ENCODE results near the gene ASB13.
"Not testable (repeated sequence)": the region's sequence is repeated elsewhere in the genome, so short reads cannot be mapped to it uniquely, and the experiment has no call there.

The ASB13 gene

DNA sequence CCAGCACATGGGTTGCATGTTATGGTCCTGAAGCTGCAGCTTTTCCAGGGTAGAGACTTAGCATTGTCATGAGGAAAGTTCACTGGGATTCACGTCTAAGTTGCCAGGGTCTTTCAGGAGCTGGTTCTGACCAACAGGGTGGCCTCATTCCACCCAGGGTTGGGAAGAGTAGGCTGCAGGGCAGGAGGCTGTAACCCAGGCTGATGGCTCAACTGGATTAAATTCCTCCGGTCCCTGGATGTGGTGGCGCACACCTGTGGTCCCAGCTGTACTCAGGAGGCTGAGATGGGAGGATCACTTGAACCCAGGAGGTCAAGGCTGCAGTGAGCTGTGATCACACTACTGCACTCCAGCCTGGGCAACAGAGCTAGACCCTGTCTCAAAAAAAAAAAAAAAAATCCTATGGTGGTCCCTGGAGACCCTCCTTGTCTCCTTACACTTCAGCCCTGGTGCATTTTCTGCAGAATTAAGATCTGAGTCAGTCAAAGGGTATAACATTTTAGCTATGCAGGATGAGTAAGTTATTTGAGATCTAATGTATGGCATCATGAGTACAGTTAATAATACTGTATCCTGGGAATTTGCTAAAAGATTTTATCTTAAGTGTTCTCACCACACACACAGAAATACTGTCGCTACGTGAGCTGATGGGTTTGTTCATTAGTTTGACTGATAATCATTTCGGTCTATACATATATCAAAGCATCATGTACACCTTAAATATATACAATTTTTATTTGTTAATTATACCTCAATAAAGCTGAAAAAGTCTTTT lies 44.0 kb downstream of the ASB13 start:
- no peak for DNase-seq

DNA sequence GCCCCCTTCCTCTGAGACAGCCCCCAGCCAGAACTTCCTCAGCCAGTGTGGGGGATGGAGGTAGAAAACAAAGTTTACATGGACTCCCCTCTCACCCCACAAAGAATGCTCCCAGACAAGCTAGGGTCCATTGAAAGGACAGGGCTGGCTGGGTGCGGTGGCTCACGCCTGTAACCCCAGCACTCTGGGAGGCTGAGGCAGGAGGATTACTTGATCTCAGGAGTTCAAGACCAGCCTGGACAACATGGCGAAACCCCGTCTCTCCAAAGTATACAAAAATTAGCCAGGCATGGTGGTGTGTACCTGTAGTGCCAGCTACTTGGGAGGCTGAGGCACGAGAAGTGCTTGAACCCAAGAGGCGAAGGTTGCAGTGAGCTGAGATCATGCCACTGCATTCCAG lies 45.0 kb downstream of the ASB13 start:
- DNase-seq, result not testable (repeated sequence)

DNA sequence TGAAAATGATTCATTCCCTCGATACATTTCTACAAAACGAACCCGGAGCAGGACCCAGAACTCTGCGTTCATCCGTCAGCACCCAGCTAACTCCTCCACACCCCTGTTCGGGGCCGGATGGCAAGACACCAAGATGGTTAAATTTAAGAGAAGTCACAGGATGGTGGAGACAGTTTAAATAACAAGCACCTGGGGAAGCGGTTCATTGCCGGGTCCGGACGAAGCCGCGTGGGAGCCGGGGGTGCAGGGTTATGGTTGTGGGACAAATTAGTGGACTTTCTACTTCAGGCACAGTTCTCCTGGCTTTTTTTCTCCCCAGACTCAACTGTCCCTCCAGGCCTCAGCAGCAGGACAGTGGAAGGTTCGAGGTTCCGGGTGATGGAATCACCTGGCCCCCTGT lies 45.4 kb downstream of the ASB13 start:
- no peak for DNase-seq

DNA sequence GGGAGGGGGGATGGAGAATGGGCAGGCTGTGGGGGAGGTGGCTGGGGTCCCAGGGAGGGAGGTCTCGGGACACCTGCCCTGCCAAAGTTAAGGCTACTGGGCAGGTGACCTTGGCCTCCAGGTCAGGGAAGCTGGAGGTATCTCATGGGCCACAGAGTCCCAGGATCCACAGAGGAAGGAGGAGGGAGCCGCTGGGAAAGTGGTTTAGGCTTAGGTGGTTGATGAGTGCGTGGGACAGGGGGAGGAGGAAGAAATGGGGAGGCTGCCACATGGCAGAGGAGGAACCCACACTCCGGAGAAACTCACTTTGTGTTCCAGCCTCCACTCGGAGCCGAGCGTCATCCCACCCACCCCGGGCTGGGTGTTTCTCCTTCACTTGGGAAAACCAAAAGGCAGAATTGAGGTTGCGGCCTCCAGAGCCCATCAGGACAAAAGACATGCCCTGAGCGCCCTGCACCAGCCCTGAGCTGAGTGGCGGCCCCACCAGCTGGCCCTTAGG lies 46.1 kb downstream of the ASB13 start:
- peak; percentile 74 for DNase-seq

DNA sequence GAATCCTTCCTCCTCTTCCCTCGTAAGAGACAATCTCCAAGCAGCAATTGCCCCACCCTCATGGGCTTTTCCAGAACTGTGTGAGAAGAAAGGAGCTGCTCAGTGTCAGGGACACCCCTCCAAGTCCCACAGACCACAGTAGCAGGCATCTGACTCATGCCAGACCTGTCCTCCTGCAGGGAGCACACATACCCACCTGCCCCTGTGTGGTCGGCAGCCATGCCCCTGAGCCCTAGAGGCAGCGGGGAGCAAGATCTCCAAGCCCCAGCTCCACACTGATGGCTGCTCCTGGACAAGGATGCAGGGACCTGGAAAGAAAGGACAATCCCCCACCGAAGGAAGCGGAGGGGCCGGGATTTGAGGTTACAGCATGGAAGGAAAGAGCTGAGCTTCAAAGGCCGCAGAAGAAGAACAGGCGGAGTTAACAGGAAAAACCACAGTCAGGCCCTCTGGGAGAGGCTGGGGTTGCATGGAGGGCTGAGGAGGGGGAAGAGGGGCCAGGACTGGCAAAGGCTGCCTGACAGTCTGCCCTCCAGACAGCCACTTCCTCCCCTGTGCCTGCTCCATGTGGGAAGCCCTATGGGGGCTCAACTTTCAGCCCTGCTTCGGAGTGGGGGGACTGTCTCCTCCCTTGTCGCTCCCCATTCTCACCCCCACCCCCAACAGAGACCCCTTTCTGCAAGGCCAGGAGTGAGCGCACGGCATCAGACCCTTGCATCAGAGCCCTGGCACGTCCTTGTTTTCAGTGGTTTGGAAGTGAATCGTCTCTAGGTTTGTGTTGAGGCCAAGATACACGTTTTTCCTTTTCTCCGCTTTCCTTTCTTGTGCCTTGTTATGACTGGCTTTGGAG lies 46.8 kb downstream of the ASB13 start:
- peak; percentile 91 for DNase-seq

DNA sequence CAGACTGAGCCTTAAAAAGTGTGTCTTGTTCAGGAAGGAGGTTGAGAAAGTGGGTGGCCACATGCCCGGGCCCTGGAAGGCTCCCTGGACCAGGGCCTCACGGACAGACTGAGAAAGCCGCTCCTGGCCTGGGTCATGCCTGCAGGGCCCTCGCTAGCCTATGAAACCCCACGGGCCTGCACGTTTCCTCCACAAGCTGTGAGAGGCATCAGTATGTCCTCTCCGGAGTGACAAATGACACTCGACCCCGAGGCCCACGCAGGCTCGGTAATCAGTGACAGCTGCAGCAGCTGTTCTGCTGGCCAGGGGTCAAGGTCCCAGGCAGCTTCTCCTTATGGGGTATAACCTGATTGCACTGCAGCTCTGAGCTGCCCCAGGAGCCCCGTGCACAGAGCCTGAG lies 47.6 kb downstream of the ASB13 start:
- DNase-seq, result no peak

DNA sequence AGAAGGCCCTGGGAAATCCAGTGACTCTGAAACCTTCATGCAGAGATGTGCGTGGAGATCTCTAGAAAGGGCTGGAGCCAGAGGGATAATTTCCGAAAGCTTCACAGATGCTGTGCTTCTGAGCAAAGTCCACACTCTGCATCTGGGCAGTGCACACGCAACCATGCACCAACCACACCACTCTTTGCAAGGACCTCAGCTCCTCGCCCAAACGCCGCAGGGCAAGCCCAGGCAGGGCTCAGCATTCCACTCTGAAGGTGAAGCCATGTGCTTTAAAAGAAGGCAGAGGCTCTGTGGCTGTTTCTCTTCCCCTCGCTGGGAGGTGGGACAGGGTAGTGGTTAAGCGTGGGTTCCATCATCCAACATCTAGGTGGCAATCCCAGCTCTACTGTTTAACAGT lies 48.4 kb downstream of the ASB13 start:
- no peak for DNase-seq

DNA sequence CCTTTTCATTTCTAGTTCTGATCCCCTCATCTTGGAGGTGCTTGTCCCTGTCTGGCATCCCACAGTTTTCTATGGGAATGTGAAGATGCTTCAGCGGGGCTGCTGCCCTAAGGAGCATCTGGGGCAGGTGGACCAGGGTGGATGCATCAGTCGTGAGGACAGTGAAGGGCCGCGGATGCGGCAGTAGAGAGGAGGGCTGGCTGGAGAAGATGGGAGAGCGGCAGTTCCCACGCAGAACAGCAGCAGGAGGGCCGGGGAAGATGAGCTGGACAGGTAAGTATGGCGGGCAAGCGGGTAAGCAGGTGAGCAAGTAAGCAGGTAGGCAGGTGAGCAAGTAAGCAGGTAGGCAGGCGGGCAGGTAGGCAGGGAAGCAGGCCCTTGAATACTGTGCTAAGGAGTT lies 48.9 kb downstream of the ASB13 start:
- no peak for DNase-seq

DNA sequence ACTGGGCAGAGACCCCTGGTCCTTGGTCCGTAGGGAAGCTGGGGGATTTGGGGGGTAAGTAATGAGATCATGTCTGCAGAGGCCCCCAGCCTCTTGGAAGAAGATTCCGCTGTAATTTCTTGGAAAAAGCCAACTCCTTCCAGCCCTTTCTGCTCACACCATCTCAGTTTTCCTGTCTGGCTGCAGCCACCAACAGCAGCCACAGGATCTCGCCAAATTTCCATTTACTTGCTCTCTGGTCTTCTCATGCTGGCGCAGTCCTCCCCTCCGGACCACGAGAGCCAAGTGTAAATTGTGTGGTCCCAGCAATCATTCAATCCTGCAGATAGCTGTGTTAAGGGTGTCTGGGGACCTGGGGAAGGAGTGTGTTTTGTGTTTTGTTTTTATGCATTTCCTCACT lies 49.6 kb downstream of the ASB13 start:
- DNase-seq, result peak; percentile 90

DNA sequence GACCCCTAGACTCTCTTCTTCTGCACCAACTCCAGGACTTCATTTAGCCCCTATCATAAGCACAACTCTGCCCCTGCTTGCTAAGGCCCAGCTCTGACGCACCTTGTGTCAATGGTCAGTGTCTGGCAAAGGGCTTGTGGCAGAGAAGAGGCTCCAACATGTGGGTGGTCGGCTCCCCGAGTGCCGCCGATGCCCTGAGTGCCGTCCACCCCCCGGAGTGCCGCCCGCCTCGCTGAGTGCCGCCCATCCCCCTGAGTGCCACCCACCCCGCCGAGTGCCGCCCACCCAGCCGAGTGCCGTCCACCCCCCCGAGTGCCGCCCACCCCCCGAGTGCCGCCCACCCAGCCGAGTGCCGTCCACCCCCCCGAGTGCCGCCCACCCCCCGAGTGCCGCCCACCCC lies 50.3 kb downstream of the ASB13 start:
- DNase-seq, result no peak

DNA sequence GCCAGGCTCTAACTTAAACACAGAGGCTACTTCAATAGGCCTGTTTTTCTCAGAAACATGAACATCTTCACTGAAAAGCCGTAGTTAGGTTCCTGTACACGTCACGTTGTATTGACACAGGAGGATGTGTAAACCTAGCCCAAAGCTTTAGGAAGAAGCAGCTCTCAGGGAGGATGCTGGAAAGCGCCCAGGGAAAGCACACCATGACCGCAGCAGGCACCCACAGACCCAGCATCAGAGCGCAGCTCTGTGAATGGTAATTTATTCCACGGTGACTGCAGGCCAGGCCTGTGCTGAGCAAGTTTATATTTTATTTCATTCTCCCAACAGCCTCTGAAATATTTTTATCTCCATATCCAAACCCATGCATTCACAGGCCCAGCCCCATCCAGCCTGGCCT lies 51.1 kb downstream of the ASB13 start:
- peak; percentile 89 for DNase-seq

DNA sequence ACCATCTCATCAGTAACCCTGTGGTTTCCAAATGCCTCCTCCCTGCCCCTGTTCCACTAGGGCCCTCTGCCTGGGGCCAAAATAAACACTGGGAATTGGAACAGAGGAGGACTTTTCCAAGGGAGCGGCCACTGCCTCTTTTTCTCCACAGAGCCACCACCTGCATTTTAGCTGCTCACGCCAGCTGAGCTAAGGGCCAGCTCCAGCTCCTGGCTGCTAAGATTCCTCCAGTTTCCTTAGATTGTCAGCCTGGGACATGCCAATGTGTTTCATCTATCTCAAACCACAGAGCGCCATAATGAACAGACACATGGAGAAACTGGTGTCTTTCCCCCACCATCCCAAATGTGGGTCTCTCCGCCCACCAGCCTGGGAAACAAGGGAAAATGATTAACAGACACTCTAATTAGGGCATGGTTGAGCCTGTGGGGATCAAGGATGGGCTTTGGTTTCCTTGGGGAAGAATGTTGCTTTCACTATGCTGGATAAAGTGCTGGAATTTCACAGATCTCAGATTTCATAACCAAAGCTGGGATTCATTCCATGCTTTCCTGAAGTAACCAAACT lies 52.2 kb downstream of the ASB13 start:
- peak; percentile 78 for DNase-seq

DNA sequence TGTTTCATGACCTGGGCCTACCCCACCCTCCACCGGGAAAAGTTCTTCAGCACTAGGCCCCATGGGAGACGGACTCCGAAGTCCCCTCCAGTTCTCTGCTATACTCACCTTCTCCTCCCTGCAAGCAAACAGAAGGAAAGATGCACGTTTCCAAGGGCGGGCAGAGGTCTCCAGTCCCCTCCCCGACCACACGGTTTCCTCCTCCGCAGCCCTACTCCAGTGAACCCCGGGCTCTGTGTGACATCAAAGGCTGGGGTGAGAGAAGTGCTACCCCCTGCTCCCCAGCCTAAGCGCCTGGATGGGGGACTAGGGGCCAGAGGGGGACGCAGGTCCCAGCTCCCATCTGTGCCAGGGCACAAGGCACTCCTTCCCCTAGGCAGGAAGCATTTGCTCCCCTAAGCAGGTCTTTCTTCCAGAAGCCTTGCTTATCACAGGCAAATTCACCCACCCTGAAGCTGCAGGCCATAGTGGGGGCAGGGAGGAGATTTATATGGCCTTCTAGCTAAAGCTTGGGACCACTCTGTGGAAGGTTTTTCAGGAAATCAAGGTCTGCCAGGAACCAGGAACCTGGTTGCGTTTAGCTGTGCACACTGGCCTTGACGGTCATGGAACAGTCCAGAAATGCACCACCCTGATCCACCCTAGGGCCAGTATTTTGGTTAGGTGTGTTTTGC lies 52.8 kb downstream of the ASB13 start:
- no peak for DNase-seq

DNA sequence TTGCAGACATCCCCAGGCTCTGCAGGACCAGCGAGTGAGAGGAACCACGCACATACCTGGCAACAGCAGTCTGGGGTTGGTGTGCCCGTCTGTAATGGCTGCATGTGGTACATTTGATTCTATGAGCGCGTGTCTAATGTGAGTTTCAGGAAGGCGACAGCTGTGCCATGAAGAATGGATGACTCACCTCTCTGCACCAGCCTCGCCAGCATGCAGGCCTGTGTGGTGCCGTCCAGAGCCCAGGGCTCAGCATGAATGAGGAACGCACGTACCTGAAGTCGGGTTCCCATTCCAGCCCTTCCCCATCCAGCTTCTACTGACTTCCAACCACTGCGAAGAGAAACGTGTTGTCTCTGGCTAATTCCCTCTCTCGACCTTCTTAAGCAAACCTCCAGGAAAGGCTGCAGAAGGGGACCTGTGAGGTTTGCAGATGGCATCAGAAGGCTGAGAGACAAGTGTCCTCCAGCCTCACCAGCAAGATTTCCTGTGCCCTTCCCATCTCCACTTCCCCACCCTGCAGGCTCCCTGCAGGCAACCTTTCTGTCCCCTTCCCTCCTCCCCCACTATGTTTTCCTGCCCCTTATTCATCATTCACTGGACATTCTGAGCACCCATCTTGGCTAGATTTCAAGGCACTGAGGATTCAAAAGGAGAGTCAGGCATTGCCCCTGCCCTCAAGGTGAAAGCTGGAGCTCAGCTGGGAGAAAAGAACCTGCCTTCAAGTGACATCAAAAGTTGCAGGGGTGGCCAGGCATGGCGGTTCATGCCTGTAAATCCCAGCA lies 54.3 kb downstream of the ASB13 start:
- DNase-seq, result no peak

DNA sequence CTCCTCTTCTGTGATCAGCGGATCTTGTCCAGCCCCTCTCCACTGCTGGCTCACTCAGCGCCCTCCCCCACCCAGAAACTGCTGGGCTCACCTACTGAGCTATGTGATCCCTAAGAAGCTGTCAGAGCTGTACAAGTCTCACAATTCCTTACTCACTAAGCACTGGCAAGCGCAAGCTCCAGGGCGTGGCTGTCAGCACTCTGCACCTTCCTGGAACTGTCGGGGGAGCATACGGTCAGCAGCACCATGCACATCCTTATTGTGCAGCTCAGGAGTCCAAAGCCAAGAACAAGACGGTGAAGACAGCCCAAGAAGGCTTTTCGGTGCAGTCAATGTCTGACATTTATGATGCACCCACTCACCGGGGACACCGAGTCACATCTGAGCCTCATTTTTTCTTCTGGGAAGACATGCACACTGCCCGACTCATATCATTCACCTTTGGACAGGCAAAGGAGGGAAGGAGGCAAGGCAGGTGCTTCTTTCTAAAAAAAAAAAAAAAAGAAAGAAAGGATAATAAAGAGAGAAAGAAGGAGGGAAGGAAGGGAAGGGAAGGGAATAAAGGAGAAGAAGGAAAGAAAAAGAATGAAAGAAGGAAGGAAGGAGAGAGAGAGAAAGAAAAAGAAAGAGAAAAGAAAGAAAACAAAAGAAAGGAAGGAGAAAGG lies 56.3 kb downstream of the ASB13 start:
- no peak for DNase-seq

DNA sequence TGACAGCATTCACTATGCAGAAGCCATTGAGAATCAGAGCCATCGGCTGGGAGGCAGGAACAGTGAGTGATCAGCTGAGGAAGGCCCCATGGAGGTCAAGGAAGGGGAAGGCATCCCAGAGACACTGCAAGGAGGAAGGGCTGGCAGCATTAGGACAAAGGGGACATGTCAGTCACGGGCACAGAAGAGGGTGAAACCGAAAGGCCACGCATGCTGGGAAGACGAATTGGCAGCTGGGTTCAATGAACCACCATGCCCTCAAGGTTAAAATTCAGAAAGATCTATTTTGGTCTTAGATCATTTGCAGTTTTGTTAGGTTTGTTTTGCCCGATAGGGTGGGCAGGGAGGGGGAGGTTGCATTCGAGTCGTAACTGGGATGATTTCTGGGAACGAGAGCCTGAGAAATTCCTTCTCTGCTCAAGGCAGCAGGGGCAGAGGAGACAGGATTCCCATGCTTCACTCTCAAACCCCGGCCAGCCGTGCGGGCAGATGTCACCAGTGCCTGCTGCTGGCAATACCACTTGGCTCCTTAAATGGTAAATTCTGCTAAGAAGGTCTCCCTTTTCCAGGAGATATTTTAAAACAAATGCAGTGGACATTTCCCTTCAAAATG lies 57.7 kb downstream of the ASB13 start:
- DNase-seq, result no peak

DNA sequence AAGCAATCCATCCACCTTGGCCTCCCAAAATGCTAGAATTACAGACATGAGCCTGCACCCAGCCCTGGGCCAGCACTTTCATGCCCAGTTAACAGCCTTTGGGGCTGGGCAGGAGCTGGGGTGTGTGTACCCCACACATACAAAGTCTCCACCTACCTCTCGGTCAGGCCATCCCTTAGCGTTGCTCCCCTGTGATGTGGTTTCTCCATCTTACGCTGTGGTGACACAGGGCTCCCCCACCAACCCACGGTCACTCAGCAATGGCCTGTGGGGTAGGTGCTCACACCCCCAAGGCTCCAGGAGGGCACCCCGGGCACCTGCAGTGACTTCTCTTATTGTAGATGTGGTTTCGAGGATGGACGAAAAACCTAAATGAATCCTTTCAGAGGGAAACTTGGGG lies 58.8 kb downstream of the ASB13 start:
- no peak for DNase-seq

DNA sequence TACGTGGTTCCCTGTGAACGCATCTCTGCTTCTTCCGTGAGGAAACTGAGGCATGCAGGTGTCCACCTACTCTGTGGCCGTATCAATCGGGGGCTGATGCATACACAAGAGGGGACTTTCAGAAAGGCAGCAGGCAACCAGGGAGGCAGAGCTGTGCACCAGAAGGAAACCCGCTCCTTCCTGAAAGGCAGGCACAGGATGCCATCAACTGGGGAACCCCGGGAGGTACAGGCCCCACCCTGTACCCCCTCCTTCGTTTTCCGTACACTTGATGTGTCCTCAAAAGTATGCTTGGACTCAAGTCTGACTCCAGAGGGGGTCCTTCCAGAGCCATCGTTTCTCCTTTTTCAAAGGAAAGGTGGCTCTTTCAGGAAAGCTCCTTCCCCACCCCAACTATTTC lies 59.5 kb downstream of the ASB13 start:
- no peak for DNase-seq

DNA sequence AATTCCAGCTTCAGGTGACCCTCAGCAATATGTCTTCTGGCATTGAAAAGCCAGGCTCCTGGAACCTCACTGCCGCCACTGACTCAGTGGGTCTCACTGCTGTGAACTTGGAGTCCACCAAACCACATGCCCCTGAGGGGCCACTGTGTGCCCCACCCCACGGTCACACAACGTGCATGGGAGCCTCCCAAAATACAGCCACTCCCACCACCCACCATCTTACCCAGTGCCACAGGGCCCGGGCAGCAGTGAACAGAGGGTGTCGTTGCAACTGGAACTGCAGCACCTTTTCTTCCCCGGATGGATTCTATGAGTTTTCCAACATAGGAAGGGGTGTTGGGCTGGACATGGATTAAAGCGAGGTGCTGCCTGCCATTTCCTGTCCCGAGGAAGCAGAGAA lies 60.1 kb downstream of the ASB13 start:
- DNase-seq, result no peak

DNA sequence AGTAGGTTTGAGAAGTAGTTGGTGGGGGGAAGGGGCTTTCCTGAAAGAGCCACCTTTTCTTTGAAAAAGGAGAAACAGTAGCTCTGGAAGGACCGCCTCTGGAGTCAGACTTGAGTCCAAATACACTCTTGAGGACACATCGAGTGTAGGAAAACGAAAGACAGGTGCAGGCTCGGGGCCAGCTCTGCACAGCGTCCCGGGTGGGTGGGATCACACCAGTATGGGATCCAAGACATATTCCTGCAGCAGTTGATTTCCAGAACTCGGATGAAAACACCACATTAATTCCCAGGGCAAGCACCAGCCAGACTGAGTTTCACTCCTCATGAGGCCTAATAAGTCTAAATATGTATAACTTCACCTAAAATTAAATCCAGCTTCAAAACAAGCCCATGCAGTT lies 61.4 kb downstream of the ASB13 start:
- DNase-seq, result no peak

DNA sequence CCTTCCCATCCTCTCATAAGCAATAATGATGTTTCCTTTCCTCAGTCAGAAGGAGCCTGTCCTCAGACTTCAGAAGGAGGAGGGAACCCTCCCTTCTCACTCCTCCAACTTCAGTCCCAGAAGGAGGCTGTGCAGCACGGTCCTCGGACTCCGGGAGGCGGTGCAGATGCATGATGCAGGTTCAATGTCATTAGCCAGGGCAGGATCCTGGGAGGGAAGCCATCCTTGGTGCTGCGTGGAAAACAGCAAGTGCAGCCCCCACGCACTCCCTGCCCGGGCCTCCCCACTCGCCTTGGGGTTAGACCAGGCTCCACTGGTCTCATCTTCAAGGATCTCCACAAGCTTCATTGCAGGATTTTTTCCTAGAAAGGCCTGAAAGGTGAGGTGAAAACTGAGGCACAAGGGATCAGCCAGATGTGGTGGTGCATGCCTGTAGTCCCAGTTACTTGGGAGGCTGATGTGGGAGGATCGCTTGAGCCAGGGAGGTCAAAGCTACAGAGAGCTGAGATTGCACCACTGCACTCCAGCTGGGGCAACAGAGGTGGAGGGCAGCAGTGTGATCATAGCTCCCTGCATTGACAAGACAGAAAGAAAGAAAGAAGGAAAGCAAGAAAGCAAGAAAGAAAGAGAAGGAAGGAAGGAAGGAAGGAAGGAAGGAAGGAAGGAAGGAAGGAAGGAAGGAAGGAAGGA lies 62.0 kb downstream of the ASB13 start:
- no peak for DNase-seq
